D721Med (cell line): Measurements from ENCODE around the gene POFUT2.

Experiments
- DNase-seq: peaks from one replicate; pipeline ENCODE4 v3.0.0; 2011; ENCODE audit warnings: low spot score; ENCODE audit not compliant: insufficient read length
- FAIRE-seq: peaks from 2 replicates; lab custom pipeline; 2011; peaks lifted over from hg19 to GRCh38; lab: Jason Lieb, UNC
- TF ChIP-seq, protein P1 (sequence below): IDR thresholded peaks from 2 replicates; pipeline ENCODE4 v1.5.1; 2012; ENCODE audit warnings: mild to moderate bottlenecking, control low read depth; ENCODE audit not compliant: insufficient read depth; ENCODE audit errors: missing control alignments

POFUT2 gene

GRCh38 chr21:45292399-45293219 lies 4.9 kb upstream of the POFUT2 start:
- TF ChIP-seq, protein P1, sequence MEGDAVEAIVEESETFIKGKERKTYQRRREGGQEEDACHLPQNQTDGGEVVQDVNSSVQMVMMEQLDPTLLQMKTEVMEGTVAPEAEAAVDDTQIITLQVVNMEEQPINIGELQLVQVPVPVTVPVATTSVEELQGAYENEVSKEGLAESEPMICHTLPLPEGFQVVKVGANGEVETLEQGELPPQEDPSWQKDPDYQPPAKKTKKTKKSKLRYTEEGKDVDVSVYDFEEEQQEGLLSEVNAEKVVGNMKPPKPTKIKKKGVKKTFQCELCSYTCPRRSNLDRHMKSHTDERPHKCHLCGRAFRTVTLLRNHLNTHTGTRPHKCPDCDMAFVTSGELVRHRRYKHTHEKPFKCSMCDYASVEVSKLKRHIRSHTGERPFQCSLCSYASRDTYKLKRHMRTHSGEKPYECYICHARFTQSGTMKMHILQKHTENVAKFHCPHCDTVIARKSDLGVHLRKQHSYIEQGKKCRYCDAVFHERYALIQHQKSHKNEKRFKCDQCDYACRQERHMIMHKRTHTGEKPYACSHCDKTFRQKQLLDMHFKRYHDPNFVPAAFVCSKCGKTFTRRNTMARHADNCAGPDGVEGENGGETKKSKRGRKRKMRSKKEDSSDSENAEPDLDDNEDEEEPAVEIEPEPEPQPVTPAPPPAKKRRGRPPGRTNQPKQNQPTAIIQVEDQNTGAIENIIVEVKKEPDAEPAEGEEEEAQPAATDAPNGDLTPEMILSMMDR: peak; percentile 86
- DNase-seq (peak; percentile 84), FAIRE-seq (no peak)

- FAIRE-seq: no peak
Measured at GRCh38 chr21:45291613-45292398, 4.1 kb upstream of the POFUT2 start.

DNA sequence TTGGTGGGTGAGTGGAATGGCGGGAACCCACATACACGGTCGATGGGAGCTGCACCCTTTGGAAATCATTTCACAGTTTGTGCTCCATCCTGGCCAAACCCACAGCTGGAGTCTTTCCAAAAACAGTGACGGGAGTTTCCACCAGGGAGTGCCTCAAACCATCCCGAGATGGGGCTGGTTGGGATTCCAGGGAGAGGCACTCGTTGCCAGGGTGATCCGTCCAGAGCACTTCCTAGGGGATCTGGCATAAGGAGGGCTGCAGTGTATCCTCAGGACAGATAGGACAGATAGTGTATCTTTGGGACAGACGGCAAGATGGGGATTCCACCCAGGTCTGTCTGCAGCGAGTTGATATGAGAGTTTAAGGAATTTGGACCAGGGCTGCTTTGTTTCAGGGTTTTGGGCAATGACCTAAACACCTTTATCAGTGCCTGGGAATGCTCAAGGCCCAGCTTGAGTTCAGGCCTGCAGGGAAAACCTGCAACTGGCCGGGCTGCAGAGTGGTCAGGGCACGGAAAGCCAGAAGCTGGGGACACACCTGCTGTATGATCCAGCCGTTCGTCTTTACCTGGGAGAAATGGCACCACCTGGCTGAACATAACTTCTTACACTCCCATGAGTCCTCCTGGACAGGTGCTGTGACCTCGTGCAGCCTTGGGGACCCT lies 3.4 kb upstream of the POFUT2 start:
- TF ChIP-seq, protein P1: no peak
- DNase-seq (no peak), FAIRE-seq (no peak)

More at GRCh38 chr21:45291613-45292398, 4.1 kb upstream of the POFUT2 start:
- DNase-seq: no peak
- TF ChIP-seq, protein P1: no peak

DNA sequence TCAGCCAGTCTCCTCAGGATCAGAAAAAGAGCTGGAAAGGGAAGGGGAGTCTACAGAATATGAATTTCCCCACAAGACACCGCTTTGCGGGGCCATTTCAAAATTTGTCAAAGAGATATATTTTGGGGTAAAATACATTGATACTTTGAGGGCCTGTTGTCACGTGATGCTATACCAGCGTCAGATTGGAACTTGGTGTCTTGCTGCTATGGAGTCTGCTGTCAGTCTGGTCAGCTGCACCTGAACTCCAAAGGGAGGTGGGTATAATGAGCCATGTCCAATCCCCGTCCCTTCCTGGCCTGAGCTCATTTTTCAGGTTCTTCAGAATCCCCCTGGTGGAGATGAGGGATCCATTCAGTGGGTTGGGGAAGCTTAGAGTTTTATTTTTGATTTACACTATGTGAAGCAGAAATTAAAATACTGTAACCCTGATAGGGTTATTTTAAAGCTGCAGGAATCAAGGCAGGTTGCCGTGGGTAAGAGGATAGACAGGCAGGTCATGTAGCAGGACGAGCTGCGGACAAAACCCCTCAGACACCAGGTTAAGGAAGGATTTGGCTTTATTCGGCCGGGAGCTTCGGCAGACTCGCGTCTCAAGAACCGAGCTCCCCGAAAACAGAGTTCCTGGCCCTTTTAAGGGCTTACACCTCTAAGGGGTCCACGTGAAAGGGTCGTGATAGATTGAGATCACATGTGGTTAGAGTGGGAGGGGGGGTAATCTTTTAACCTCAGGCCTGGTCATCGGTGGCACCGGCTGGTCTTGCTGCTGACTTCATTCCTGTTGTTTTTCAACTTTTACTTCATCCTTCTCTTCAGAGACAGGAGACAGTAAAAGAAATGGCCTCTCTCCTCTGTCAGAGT lies 2.2 kb upstream of the POFUT2 start:
- DNase-seq (no peak), FAIRE-seq (no peak)
- TF ChIP-seq, protein P1: no peak

- TF ChIP-seq, protein P1: no peak
- FAIRE-seq: no peak
- DNase-seq: no peak
Measured at GRCh38 chr21:45289134-45289533, 1.4 kb upstream of the POFUT2 start.

DNA sequence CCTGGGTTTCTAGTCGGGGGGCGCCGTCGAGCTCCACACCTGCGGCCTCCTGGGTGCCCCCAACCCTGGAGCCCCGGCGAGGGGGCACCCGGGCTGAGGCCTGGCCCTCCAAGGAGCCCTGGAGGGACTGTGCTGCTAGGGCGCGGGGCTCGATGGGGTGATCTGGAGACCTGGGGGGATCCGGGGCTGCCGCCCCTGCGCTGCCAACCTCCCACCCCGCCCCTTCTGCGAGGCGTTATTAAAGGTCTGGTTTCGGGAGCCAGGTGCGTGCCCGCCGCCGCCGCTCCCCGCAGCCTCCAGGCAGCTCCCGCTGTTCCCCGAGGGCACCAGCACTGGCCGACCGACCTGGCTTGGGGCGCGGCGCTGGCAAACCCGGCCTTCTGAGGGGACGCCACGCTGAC lies 746 bp upstream of the POFUT2 start:
- TF ChIP-seq, protein P1: no peak
- FAIRE-seq (no peak), DNase-seq (no peak)
